HepG2 (cell line): ENCODE results near the gene ELN. TPM values are rescaled to one million over a fixed set of nuclear protein-coding genes. Genes with fewer than 3 reads are reported as not detected.

Experiments used
- CBX5 ChIP-seq: sonication (generic); formaldehyde crosslinking; IDR thresholded peaks from 2 replicates; pipeline ENCODE4 v1.4.0; 2020; ENCODE audit warnings: missing genetic modification reagents, borderline replicate concordance
- CENPT ChIP-seq: sonication (generic); formaldehyde crosslinking; IDR thresholded peaks from 2 replicates; pipeline ENCODE4 v1.8.0; 2022; ENCODE audit warnings: low read depth, mild to moderate bottlenecking, moderate library complexity, missing genetic modification reagents
- DNMT3B ChIP-seq: conservative IDR thresholded peaks from 2 replicates; pipeline ENCODE4 v1.6.1; 2016; ENCODE audit warnings: missing biosample characterization, control low read depth
- DZIP1 ChIP-seq: sonication (generic); formaldehyde crosslinking; IDR thresholded peaks from 2 replicates; pipeline ENCODE4 v1.5.0; 2020; ENCODE audit warnings: mild to moderate bottlenecking, missing genetic modification reagents
- ELF1 ChIP-seq: sonication (generic); formaldehyde crosslinking; IDR thresholded peaks from 2 replicates; pipeline ENCODE4 v1.4.0; 2020; ENCODE audit warnings: missing genetic modification reagents
- MAF1 ChIP-seq: sonication (generic); formaldehyde crosslinking; IDR thresholded peaks from 2 replicates; pipeline ENCODE4 v1.5.0; 2020; ENCODE audit warnings: missing genetic modification reagents, borderline replicate concordance
- RAD21 ChIP-seq: fragments of 450-650 bp; formaldehyde crosslinking; IDR thresholded peaks from 2 replicates; pipeline ENCODE4 v1.5.0; 2020; ENCODE audit warnings: mild to moderate bottlenecking
- RBM39 ChIP-seq: fragments of 200-400 bp; formaldehyde crosslinking; IDR thresholded peaks from one replicate; pipeline ENCODE4 v1.6.1; 2018; ENCODE audit warnings: antibody characterized with exemption, mild to moderate bottlenecking, low read depth, low read length; ENCODE audit not compliant: poor library complexity, severe bottlenecking
- REL ChIP-seq: sonication (generic); formaldehyde crosslinking; conservative IDR thresholded peaks from 2 replicates; pipeline ENCODE4 v1.8.0; 2022; ENCODE audit warnings: mild to moderate bottlenecking, missing genetic modification reagents, moderate library complexity
- SIN3B ChIP-seq: fragments of 150-350 bp; IDR thresholded peaks from 2 replicates; pipeline ENCODE4 v1.6.1; 2014; ENCODE audit warnings: low read length
- SPEN ChIP-seq: sonication (generic); formaldehyde crosslinking; IDR thresholded peaks from 2 replicates; pipeline ENCODE4 v1.5.1; 2020; ENCODE audit warnings: low read depth, mild to moderate bottlenecking, missing genetic modification reagents
- ZBTB2 ChIP-seq: sonication (generic); formaldehyde crosslinking; IDR thresholded peaks from 2 replicates; pipeline ENCODE4 v1.8.0; 2022; ENCODE audit warnings: low read depth, missing genetic modification reagents
- ZBTB39 ChIP-seq: sonication (generic); formaldehyde crosslinking; IDR thresholded peaks from 2 replicates; pipeline ENCODE4 v1.5.0; 2020; ENCODE audit warnings: missing genetic modification reagents
- ZNF230 ChIP-seq: sonication (generic); formaldehyde crosslinking; IDR thresholded peaks from 2 replicates; pipeline ENCODE4 v1.4.0; 2020; ENCODE audit warnings: mild to moderate bottlenecking, missing genetic modification reagents
- ZNF256 ChIP-seq: sonication (generic); formaldehyde crosslinking; conservative IDR thresholded peaks from 2 replicates; pipeline ENCODE4 v1.4.0; 2020; ENCODE audit warnings: missing genetic modification reagents
- ZNF343 ChIP-seq: sonication (generic); formaldehyde crosslinking; IDR thresholded peaks from 2 replicates; pipeline ENCODE4 v1.4.0; 2020; ENCODE audit warnings: mild to moderate bottlenecking, missing genetic modification reagents
- ZNF432 ChIP-seq: sonication (generic); formaldehyde crosslinking; IDR thresholded peaks from 2 replicates; pipeline ENCODE4 v1.5.0; 2020; ENCODE audit warnings: missing genetic modification reagents, mild to moderate bottlenecking, borderline replicate concordance
- ZNF577 ChIP-seq: sonication (generic); formaldehyde crosslinking; IDR thresholded peaks from 2 replicates; pipeline ENCODE4 v1.4.0; 2020; ENCODE audit warnings: mild to moderate bottlenecking, low read depth, missing genetic modification reagents, borderline replicate concordance
- ZNF605 ChIP-seq: sonication (generic); formaldehyde crosslinking; IDR thresholded peaks from 2 replicates; pipeline ENCODE4 v1.8.0; 2022; ENCODE audit warnings: mild to moderate bottlenecking, missing genetic modification reagents
- ZNF614 ChIP-seq: IDR thresholded peaks from 2 replicates; pipeline ENCODE4 v1.6.1; 2018; ENCODE audit warnings: missing biosample characterization, missing genetic modification reagents, inconsistent platforms, borderline replicate concordance
- ZNF740 ChIP-seq: sonication (generic); formaldehyde crosslinking; IDR thresholded peaks from 2 replicates; pipeline ENCODE4 v1.4.0; 2020; ENCODE audit warnings: missing genetic modification reagents
- ZNF782 ChIP-seq: sonication (generic); formaldehyde crosslinking; IDR thresholded peaks from 2 replicates; pipeline ENCODE4 v1.4.0; 2020; ENCODE audit warnings: missing genetic modification reagents, mild to moderate bottlenecking, borderline replicate concordance
- ZSCAN22 ChIP-seq: sonication (generic); formaldehyde crosslinking; IDR thresholded peaks from 2 replicates; pipeline ENCODE4 v1.4.0; 2020; ENCODE audit warnings: mild to moderate bottlenecking, missing genetic modification reagents
- polyA plus RNA-seq, 8 experiments: library from polyadenylated mRNA; depleted of rRNA in 3 of 8; stranded (reverse) in 7 of 8; unstranded in 1 of 8; fragments of >200 nt; fragmentation: Illumina TruSeq in 4 of 8; extraction: Trizol in 4 of 8; gene quantifications; 2 replicates each; pipeline versions ENCODE4 v1.2.1 to v1.2.3, GENCODE V29; 2011 to 2016; ENCODE audit warnings: low read depth in 4 of 8, missing spikeins in 1 of 8, mixed read lengths in 1 of 8; ENCODE audit not compliant: insufficient read depth in 1 of 8
- total RNA-seq, 5 experiments: library from RNA; depleted of rRNA; stranded (reverse); fragments of >200 nt; fragmentation: Illumina TruSeq; extraction: Trizol; gene quantifications; 2 replicates each; pipeline ENCODE4 v1.2.3, GENCODE V29; 2016; ENCODE audit warnings: low read depth in 1 of 5

The ELN gene
- total and polyA plus RNA-seq, 2 of the 13 experiments (the other 11 are each of a cell fraction or from before 2014, with no cell fraction given) = 0.15 to 0.37 TPM

- TF ChIP-seq ZNF740 = no peak
- TF ChIP-seq ZNF605 (CRISPR knock-in tag) = no peak
- TF ChIP-seq ZNF343 (CRISPR knock-in tag) = peak; percentile 25; the same call in 1 of the 2 replicates
- no peak for TF ChIP-seq REL
- TF ChIP-seq ZNF256 (CRISPR knock-in tag) = no peak
- no peak for TF ChIP-seq ELF1
- TF ChIP-seq ZBTB39 (CRISPR knock-in tag) = no peak
- no peak for TF ChIP-seq CENPT
- TF ChIP-seq SIN3B = no peak
- TF ChIP-seq ZNF614 (CRISPR knock-in tag) = peak; percentile 77; the same call in 1 of the 2 replicates
- no peak for TF ChIP-seq ZNF782
- peak; percentile 53; the same call in 1 of the 2 replicates for TF ChIP-seq SPEN (CRISPR knock-in tag)
- TF ChIP-seq MAF1 = no peak
- TF ChIP-seq DZIP1 (CRISPR knock-in tag) = 0 out of 2 replicates have a peak, but pooled peaks have one; percentile 54
- 0 out of 2 replicates have a peak, but pooled peaks have one; percentile 68 for TF ChIP-seq CBX5
- no peak for TF ChIP-seq RBM39
- TF ChIP-seq RAD21 (CRISPR knock-in tag) = peak; percentile 77
- no peak for TF ChIP-seq ZNF577
- TF ChIP-seq ZNF230 = no peak
- no peak for TF ChIP-seq DNMT3B
- TF ChIP-seq ZSCAN22 (CRISPR knock-in tag) = no peak
- no peak for TF ChIP-seq ZBTB2 (CRISPR knock-in tag)
- no peak for TF ChIP-seq ZNF432
Measured at GRCh38 chr7:73978661-73979563, 49.1 kb upstream of the ELN start (continued).
